ENCODE measurements around the gene RNF115.
"Not testable (repeated sequence)": the region's sequence is repeated elsewhere in the genome, so short reads cannot be mapped to it uniquely, and the experiment has no call there.

RNF115 gene

DNA sequence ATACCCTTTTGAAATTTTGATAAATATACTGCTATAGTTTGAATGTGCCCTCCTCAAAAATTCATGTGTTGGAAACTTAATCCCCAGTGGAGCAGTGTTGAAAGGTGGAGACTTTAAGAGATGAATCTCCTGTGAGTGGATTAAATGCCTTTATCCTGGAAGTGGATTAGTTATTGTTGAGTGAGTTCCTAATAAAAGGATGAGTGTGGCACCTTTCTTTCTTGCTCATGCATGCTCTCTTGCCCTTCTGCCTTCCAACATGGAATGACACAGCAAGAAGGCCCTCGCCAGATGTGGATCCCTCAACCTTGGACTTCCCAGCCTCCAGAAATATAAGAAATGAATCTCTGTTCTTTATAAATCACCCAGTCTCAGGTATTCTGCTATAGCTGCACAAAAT, 52.8 kb downstream of the RNF115 start:
- no peak for DNase-seq

DNA sequence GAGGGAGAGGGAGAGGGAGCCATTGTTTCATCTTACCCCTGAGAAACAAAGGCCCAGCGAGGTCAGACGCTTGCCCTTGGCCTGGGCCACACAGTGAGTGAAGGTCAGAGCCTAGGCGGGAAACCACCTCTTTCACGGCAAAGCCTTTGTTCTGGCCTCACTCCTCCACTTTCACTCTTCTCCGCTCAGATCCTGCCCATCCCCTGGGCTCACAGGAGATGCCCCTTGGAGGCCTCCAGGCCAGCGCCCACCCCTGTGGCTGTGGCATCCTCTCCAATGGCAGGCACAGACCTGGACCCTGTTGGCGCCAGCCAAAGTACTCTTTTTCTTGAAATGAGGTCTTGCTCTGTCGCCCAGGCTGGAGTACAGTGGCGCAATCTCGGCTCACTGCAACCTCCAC, 55.9 kb downstream of the RNF115 start:
- DNase-seq, result not testable (repeated sequence)

DNA sequence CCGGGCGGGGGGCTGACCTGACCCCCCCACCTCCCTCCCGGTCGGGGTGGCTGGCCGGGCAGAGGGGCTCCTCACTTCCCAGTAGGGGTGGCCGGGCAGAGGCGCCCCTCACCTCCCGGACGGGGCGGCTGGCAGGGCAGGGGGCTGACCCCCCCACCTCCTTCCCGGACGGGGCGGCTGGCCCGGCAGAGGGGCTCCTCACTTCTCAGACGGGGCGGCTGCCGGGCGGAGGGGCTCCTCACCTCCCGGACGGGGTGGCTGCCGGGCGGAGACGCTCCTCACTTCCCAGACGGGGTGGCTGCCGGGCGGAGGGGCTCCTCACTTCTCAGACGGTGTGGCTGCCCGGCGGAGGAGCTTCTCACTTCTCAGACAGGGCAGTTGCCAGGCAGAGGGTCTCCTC, 57.0 kb downstream of the RNF115 start:
- not testable (repeated sequence) for DNase-seq

DNA sequence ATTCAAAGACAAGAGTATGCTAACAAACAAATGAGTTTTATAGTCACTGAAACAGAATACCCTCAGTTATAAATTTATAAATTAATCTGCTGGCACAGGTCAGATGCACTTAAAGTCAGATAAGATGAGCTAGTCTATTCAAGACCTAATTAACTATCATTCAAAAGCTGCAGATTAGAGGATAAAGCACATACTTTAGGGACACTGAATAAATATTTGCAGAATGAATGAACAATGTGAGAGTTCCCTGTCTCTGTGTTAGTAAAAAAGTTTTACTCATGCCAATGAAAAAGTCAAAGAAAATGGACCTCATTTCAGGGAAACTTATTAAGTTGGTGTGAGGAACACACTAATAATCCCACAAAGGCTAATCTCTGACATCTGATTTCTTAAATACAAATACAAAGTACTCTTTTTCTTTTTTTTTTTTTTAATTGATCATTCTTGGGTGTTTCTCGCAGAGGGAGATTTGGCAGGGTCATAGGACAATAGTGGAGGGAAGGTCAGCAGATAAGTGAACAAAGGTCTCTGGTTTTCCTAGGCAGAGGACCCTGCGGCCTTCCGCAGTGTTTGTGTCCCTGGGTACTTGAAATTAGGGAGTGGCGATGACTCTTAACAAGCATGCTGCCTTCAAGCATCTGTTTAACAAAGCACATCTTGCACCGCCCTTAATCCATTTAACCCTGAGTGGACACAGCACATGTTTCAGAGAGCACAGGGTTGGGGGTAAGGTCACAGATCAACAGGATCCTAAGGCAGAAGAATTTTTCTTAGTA, 58.1 kb downstream of the RNF115 start:
- DNase-seq, result not testable (repeated sequence)

DNA sequence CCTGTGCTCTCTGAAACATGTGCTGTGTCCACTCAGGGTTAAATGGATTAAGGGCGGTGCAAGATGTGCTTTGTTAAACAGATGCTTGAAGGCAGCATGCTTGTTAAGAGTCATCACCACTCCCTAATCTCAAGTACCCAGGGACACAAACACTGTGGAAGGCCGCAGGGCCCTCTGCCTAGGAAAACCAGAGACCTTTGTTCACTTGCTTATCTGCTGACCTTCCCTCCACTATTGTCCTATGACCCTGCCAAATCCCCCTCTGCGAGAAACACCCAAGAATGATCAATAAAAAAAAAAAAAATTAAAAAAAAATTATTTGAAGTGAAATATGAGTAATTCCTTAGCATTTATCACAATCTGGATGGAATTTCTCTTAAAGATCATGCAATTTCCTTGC, 58.8 kb downstream of the RNF115 start:
- DNase-seq, result not testable (repeated sequence)

DNA sequence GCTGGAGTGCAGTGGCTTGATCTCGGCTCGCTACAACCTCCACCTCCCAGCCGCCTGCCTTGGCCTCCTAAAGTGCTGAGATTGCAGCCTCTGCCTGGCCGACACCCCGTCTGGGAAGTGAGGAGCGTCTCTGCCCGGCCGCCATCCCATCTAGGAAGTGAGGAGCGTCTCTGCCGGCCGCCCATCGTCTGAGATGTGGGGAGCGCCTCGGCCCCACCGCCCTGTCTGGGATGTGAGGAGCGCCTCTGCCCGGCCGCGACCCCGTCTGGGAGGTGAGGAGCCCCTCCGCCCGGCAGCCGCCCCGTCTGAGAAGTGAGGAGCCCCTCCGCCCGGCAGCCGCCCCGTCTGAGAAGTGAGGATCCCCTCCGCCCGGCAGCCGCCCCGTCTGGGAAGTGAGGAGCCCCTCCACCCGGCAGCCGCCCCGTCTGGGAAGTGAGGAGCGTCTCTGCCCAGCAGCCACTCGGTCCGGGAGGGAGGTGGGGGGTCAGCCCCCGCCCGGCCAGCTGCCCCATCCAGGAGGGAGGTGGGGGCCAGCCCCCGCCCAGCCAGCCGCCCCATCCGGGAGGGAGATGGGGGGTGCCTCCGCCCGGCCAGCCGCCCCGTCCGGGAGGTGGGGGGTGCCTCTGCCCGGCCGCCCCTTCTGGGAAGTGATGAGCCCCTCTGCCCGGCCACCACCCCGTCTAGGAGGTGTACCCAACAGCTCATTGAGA, 59.5 kb downstream of the RNF115 start:
- DNase-seq, result not testable (repeated sequence)

DNA sequence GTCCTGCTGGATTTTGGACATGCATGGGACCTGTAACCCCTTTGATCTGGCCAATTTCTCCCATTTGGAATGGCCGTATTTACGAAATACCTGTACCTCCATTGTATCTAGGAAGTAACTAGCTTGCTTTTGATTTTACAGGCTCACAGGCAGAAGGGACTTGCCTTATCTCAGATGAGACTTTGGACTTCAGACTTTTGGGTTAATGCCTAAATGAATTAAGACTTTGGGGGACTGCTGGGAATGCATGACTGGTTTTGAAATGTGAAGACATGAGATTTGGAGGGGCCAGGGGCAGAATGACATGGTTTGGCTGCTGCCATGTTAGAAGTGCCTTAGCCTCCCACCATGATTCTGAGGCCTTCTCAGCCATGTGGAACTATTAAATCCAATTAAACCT, 61.9 kb downstream of the RNF115 start:
- DNase-seq, result not testable (repeated sequence)

DNA sequence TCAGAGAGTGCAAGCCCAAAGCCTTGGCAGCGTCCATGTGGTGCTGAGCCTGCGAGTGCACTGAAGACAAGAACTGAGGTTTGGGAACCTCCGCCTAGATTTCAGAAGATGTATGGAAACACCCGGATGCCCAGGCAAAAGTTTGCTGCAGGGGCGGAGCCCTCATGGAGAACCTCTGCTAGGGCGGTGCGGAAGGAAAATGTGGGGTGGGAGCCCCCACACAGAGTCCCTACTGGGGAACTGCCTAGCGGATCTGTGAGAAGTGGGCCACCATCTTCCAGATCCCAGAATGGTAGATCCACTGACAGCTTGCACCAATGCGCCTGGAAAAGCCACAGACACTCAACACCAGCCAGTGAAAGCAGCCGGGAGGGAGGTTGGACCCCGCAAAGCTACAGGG, 62.4 kb downstream of the RNF115 start:
- not testable (repeated sequence) for DNase-seq

DNA sequence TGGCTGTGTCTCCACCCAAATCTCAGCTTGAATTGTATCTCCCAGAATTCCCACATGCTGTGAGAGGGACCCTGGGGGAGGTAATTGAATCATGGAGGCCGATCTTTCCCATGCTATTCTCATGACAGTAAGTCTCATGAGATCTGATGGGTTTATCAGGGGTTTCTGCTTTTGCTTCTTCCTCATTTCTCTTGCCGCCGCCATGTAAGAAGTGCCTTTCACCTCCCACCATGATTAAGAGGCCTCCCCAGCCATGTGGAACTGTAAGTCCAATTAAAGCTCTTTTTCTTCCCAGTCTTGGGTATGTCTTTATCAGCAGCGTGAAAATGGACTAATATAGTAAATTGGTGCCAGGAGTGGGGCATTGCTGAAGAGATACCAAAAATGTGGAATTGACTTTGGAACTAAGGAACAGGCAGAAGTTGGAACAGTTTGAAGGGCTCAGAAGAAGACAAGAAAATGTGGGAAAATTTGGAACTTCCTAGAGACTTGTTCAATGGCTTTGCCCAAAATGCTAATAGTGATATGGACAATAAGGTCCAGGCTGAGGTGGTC, 63.4 kb downstream of the RNF115 start:
- DNase-seq, result not testable (repeated sequence)

DNA sequence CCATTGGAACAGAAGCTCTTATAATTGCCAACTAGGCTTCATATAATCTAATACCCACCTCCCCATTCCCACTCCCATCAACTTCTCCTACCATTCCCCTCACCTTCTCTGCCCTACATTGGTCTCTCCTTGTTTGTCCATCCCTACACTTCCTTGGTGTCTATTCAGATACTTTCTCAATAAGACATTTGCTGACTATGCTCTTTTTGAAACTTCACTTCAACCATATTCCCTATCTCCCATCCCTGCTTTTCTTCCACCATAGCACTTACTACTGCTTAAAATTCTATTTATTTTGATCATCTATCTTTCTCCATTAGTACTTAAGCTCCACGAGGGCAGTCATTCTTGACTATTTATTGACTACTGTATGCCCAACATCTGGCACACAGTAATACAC, 64.2 kb downstream of the RNF115 start:
- no peak for DNase-seq

DNA sequence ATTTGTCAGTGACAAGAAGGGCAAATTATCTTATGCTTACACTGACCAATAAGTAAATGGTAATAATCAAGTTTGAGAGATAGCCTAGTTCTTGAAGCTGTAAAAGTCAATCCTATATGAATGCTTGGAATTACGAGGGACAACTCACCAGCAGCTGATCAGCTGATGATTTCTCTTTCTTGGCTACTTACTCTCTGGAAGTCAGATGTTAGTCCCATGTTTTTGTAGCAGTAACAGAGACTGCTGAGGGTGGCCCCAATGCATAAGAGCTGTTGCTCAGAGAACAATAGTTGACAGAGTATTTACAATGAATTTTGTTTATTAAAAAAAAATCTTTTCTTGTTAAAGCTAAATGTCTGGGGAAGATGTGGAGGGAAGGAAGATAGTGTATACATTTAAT, 65.3 kb downstream of the RNF115 start:
- DNase-seq, result no peak

DNA sequence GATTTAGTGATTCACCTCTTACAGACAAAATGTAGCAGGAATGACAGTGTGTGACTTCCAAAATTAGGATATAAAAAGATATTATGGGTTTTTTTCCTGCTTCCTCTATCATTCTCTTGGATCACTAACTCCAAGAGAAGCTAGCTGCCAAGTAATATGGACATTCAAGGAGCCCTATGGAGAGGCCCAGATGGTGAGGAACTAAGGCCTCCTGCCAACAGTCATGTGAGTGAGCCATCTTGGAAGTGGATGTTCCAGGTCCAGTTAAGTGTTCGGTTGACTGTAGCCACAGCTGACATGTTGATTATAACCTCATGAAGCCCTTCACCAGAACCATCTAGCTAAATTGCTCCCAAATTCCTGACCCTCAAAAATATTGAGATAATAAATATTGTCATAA, 65.8 kb downstream of the RNF115 start:
- no peak for DNase-seq

DNA sequence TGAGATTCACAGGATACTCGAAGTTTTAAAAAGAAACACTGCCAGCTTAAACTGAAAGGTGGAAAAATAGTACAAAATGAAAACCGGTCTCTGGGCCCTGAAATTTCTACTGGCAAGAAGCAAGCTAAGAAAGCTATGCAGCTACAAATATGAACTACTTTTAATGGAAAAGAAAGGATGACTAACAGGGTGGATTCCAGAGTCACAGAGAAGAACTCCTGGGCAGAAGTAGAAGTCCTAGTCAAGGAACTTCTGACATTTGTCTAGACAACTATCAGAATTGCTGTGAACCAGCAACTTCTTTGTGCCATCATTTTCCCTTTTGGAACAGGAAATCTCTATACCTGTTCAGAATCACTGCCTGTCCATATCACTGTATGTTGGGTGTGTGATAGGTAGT, 66.5 kb downstream of the RNF115 start:
- no peak for DNase-seq

DNA sequence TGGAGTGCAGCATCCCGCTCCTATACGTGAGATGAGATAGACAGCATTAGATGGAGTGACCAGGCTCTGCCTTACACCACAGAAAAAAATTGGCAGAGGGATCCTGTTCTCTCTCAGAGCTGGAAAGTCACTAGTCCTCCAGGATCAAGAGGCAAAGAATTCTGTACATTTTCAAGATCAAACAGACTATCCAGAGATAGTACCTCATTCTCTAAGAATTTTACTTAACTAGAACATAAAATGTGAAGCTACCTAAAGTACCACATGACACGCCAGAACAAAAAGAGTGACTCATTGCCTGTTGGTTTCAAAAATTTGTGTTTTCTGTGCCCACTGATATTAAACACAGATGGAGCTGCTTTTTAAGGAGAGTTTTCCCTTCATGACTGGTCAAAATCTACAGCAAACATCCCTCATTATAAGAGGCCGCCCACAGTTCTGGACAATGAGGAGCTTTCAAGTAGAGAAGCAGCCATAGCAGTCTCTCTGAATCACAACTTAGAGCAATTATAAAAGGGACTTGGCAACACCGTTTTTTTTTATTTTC, 72.3 kb downstream of the RNF115 start:
- no peak for DNase-seq

DNA sequence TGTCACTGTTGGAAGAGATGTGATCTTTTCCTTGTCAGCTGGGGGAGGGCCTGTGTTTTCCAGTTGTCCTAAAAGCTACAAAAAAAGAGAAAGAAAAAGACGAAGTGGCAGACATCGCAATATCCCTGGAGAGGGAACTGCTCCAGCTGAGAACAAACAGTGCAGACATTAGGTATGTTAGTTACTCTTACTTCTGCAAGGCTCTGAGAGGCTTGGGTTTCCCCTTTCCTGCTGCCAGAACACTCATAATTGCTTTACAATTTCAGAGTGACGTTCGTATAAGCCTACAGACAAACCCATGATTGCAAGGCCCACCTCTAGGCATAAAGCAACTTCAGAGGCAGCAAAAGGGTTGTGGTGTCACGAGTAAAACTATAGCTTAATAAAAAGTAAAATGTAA, 73.5 kb downstream of the RNF115 start:
- DNase-seq, result no peak

DNA sequence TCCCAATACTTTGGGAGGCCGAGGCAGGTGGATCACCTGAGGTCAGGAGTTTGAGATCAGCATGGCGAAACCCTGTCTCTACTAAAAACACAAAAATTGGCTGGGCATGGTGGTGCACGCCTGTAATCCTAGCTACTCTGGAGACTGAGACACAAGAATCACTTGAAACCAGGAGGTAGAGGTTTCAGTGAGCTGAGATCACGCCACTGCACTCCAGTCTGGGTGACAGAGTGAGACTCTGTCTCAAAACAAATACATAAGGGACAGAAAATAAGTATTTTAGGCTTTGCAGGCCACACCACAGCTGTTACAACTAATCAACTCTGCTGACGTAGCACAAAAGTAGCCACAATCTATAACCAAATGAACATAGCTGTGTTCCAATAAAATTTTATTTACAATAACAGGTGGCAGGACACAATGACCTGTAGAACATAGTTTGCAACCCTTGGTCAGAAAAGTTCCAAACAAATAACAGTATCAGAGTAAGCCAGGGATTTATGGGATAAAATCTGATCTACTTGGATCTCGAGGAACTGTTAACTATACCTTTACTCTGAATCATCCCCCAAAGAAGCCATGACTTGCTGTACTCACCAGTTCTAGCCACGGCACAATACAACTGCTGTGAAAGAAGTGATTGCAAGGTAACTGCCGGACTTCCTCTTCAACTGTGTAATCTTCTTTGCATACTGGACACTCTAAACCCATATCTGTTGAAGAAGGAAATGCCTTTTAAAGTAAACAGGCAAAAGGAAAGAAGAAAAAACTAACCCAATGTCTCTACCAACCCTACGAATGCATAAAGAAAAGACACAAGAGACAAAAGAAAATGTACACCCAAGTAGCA, 76.3 kb downstream of the RNF115 start:
- DNase-seq, result no peak

DNA sequence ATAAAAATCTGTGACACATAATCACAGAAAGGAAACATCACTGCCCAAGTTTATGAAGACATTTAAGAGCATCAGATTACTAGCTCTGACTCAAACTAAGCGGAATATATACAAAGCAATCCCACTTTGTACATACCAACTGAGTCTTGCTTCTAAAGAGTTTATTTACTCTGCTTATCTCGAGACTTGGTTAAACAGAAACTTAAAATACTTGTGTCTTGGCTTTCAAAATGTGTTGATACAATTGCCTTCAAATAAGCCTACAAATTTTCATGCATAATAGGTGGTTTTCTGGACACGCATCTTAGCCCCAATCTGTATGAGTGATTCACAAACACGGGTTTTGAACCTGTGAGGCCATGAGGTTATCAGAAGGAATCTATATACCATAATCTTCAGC, 83.6 kb downstream of the RNF115 start:
- no peak for DNase-seq

DNA sequence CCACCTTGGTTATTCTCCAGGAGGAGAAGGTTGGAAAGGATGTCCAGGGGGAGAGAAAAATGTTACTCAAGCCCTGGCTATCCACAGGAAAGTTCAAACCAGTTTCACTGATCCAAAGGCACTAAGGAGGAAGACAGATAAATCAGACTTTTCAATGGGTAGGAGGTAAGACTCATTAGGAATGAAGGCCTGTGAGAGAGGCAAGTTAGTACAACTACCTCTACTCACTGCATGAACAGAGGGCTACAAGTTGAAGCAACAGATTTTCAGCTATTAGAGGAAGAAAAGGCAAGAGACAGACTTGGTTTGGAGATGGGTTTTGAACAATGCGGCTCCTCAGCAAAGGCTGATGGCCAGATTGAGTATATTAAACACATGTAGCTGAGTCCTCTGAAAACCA, 87.7 kb downstream of the RNF115 start:
- no peak for DNase-seq

DNA sequence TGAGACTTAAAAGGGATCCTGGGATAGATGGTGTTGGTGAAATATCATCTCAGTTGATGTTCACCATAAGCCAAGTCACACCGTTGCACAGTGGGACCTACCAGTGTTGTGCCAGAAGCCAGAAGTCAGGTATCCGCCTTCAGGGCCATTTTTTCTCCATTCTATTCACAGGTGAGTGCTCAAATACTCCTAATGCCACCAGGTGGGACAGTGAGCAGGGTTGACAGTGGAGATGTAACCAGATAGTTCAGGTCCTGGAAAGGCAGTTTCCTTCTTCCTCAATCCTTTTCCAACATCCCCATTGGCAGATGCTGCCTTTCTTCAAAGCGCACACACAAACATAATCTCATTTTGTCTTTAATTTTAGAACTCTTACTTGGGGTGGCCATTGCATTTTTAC, 93.0 kb downstream of the RNF115 start:
- DNase-seq, result no peak

DNA sequence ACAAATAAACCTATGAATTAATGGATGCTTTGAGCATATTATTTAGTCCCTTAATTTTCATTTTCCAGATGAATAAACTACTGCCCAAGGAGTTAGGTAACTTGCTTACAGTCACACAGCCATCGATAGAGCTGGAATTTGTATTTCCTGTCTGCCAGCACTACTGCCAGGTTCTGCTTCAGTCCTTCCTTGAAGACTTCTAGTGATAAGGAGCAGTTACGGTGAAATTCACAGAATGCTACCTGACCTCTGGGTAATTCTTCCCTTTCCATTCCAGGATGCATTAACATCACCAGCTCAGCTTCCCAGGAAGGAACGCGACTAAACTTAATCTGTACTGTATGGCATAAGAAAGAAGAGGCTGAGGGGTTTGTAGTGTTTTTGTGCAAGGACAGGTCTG, 93.4 kb downstream of the RNF115 start:
- DNase-seq, result no peak

DNA sequence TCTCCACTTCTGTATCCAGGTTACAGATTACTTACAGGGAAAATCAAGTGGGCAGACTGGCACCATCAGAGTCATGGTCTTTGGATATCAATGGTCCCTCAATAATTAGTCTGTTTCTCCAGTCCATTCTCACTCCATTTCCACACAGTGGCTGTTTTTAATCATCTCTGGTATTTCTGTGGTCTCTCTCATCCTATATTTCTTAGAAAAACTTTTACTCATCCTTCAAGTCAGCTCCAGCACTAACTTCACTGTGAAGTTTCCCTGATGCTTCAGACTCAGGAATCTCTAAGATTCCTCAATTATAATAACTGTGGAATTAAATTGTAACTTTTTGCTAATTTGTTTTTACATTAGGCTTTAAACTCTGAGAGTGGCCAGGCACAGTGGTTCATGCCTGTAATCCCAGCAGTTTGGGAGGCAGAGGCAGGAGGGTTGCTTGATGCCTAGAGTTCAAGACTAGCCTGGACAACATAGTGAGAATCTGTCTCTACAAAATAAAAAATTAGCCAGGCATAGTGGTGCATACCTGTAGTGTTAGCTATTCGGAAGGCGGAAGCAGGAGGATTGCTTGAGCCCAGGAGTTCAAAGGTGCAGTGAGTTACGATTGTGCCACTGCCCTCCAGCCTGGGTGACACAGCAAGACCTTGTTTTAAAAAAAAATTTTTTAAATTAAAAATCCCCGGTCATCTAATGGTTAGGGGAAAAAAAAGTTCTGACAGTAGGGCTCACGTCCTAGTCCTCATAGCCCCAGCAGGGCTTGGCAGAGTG, 94.0 kb downstream of the RNF115 start:
- DNase-seq, result no peak

DNA sequence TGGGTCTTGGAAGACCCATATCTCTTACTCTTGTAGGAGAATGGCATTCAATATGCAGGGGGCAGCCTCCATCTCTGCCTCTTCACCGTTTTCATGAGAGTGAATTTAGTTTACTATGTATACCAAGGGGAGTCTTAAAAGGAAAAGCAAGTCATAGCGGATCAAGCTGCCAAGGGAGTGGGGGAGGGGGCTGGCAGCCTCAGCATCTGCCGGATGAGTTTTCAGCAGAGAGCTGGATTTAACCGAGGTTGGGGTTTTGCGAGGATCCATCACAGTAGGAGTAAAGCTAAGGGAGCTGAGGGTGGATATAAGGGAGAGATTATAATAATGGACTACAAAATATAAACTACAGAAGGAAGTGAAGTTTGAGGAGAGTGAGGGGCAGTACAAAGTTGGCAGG, 94.7 kb downstream of the RNF115 start:
- no peak for DNase-seq
